Sigmoid colon (tissue), 7 donors: ENCODE data around the gene WNT2B. TPM values are rescaled to one million over a fixed set of nuclear protein-coding genes. Genes with fewer than 3 reads are reported as not detected.

Experiments
- DNase-seq: peaks from one replicate; pipeline ENCODE4 v3.0.0-alpha.2; 2019
- H3K27ac ChIP-seq, 4 donors: fragments of 200-600 bp; sonication (generic); one replicate each; pipeline ENCODE4 v1.5.1; 2016 to 2019; ENCODE audit warnings: mild to moderate bottlenecking in 1 of 4
- H3K27me3 ChIP-seq, 3 donors: fragments of 200-600 bp; sonication (generic); one replicate each; pipeline ENCODE4 v1.5.1; 2019; ENCODE audit warnings: mild to moderate bottlenecking in 1 of 3
- H3K36me3 ChIP-seq, 4 donors: fragments of 200-600 bp; sonication (generic); one replicate each; pipeline ENCODE4 v1.5.1; 2016 to 2019
- H3K4me1 ChIP-seq, 4 donors: fragments of 200-600 bp; sonication (generic); one replicate each; pipeline ENCODE4 v1.5.1; 2017 to 2019
- H3K4me3 ChIP-seq, 4 donors: fragments of 200-600 bp; sonication (generic); one replicate each; pipeline ENCODE4 v1.5.1; 2017 to 2019; ENCODE audit warnings: mild to moderate bottlenecking in 2 of 4, moderate library complexity in 1 of 4
- H3K9me3 ChIP-seq, 4 donors: fragments of 200-600 bp in 3 of 4; sonication (generic) in 3 of 4; one replicate each; pipeline versions ENCODE4 v1.5.1 to v1.6.1; 2013 to 2019
- CTCF ChIP-seq, 4 experiments: fragments of 450-650 bp in 3 of 4; fragments of 200-600 bp in 1 of 4; IDR thresholded peaks; one replicate each; pipeline ENCODE4 v1.5.1; 2016 to 2019; ENCODE audit warnings: antibody characterized with exemption in 4 of 4, mild to moderate bottlenecking in 3 of 4, moderate library complexity in 2 of 4
- EP300 ChIP-seq, 4 donors: sonication (generic); formaldehyde crosslinking; IDR thresholded peaks; one replicate each; pipeline ENCODE4 v1.6.1; 2017; ENCODE audit warnings: antibody characterized with exemption in 4 of 4
- POLR2A ChIP-seq, 2 donors: fragments of 450-650 bp; IDR thresholded peaks; one replicate each; pipeline ENCODE4 v1.6.1; 2016; ENCODE audit warnings: antibody characterized with exemption in 2 of 2, mild to moderate bottlenecking in 2 of 2, moderate library complexity in 2 of 2
- POLR2AphosphoS5 ChIP-seq, 4 donors: sonication (generic); formaldehyde crosslinking; IDR thresholded peaks; one replicate each; pipeline ENCODE4 v1.6.1; 2017; ENCODE audit warnings: antibody characterized with exemption in 4 of 4
- WGBS, 2 donors: extraction: QIAGEN DNeasy Blood & Tissue Kit; methylation state at CpG; one replicate each; pipeline ENCODE4 v1.1.7; 2013; 5-methylcytosine and 5-hydroxymethylcytosine counted together
- intact Hi-C: fragments of 100-400 bp; cut with DNase I; formaldehyde crosslinking; loops from one replicate; pipeline ENCODE4 v1.15.1; 2023
- polyA plus RNA-seq, 3 donors: library from polyadenylated mRNA; stranded (reverse); fragments of 200-250 nt; gene quantifications; one replicate each; pipeline ENCODE4 v1.2.3, GENCODE V29; 2013
- total RNA-seq, 4 donors: library from RNA; depleted of rRNA; stranded (reverse); fragments of >200 nt; gene quantifications; one replicate each; pipeline ENCODE4 v1.1.0, GENCODE V29; 2016
- donor health status: healthy with polysubstance abuse.
- donor health status: Bipolar disorder and iron deficiency.
- donor health status: healthy.

Gene WNT2B
- total and polyA plus RNA-seq, 7 donors = 1.2 to 4.2 (median 1.8) TPM

GRCh38 chr1:112544751-112545150 is 36.0 kb downstream of the WNT2B start:
- DNase-seq = no peak
- 82 to 86% methylated on average over 3 of the region's 3 CpGs for WGBS, 2 donors
- TF ChIP-seq POLR2AphosphoS5 (IDR thresholded peaks at IDR 0.05) = no peak
- no peak for TF ChIP-seq EP300 (IDR thresholded peaks at IDR 0.05)
- TF ChIP-seq POLR2A (IDR thresholded peaks at IDR 0.05) = no peak
- no peak for TF ChIP-seq CTCF (IDR thresholded peaks at IDR 0.05)

GRCh38 chr1:112546076-112546475 is 37.3 kb downstream of the WNT2B start:
- WGBS, 2 donors = 98 to 99% methylated on average over 2 of the region's 2 CpGs
- Histone ChIP-seq H3K27ac (no peak overlapping the region), H3K9me3 (no peaks in the 10 kb centered on the region), H3K4me1 (peaks cover 0 to 10% (median 7%) of the 10 kb centered on the region in 4 donors), H3K4me3 (no peak overlapping the region), H3K36me3 (peaks cover 0 to 29% (median 0%) of the 10 kb centered on the region in 4 donors), H3K27me3 (no peaks in the 10 kb centered on the region)
- intact Hi-C loops = no loop called here
- DNase-seq = no peak
- TF ChIP-seq EP300 (IDR thresholded peaks at IDR 0.05) (no peak), CTCF (IDR thresholded peaks at IDR 0.05) (no peak), POLR2AphosphoS5 (IDR thresholded peaks at IDR 0.05) (no peak), POLR2A (IDR thresholded peaks at IDR 0.05) (no peak)

More at GRCh38 chr1:112544751-112545150, 36.0 kb downstream of the WNT2B start:
- intact Hi-C loops = no loop called here
- Histone ChIP-seq H3K27ac (peak overlapping the region in 3 of 4 donors; percentile 55 to 73 (median 66)), H3K36me3 (peaks cover 0 to 33% (median 2%) of the 10 kb centered on the region in 4 donors), H3K4me1 (peaks cover 0 to 10% (median 7%) of the 10 kb centered on the region in 4 donors), H3K4me3 (no peak overlapping the region), H3K9me3 (no peaks in the 10 kb centered on the region), H3K27me3 (no peaks in the 10 kb centered on the region)

- Histone ChIP-seq H3K36me3 (peaks cover 0 to 20% (median 0%) of the 10 kb centered on the region in 4 donors), H3K9me3 (no peaks in the 10 kb centered on the region), H3K27ac (no peak overlapping the region), H3K4me1 (peaks cover 0 to 10% (median 7%) of the 10 kb centered on the region in 4 donors), H3K4me3 (no peak overlapping the region), H3K27me3 (no peaks in the 10 kb centered on the region)
- DNase-seq = no peak
- intact Hi-C loops = no loop called here
- WGBS, 2 donors = 12 to 44% methylated on average over 3 of the region's 3 CpGs
- no peak for TF ChIP-seq POLR2A (IDR thresholded peaks at IDR 0.05)
These were observed 39.8 kb downstream of the WNT2B start for GRCh38 chr1:112548547-112548946.

GRCh38 chr1:112549590-112549989 is 40.8 kb downstream of the WNT2B start:
- H3K36me3 ChIP-seq = peaks cover 0 to 22% (median 0%) of the 10 kb centered on the region in 4 donors
- no peak for TF ChIP-seq POLR2AphosphoS5 (IDR thresholded peaks at IDR 0.05)
- TF ChIP-seq POLR2A (IDR thresholded peaks at IDR 0.05) = no peak
- no peak for TF ChIP-seq CTCF (IDR thresholded peaks at IDR 0.05)
- TF ChIP-seq EP300 (IDR thresholded peaks at IDR 0.05) = no peak
- H3K9me3 ChIP-seq = no peaks in the 10 kb centered on the region
- no peak overlapping the region for H3K27ac ChIP-seq
- 24 to 58% methylated on average over 2 of the region's 2 CpGs for WGBS, 2 donors
- peaks cover 0 to 5% (median 1%) of the 10 kb centered on the region in 4 donors for H3K4me1 ChIP-seq
- no peaks in the 10 kb centered on the region for H3K27me3 ChIP-seq
- H3K4me3 ChIP-seq = no peak overlapping the region
- DNase-seq = no peak
- intact Hi-C loops = no loop called here

- Histone ChIP-seq H3K9me3 (no peaks in the 10 kb centered on the region), H3K27me3 (no peaks in the 10 kb centered on the region), H3K36me3 (peaks cover 0 to 33% (median 2%) of the 10 kb centered on the region in 4 donors), H3K27ac (no peak overlapping the region), H3K4me1 (no peaks in the 10 kb centered on the region), H3K4me3 (no peak overlapping the region)
- no peak for DNase-seq
- TF ChIP-seq EP300 (IDR thresholded peaks at IDR 0.05) (no peak), POLR2AphosphoS5 (IDR thresholded peaks at IDR 0.05) (no peak), CTCF (IDR thresholded peaks at IDR 0.05) (no peak), POLR2A (IDR thresholded peaks at IDR 0.05) (no peak)
- intact Hi-C loops = no loop called here
These were observed 45.6 kb downstream of the WNT2B start for GRCh38 chr1:112554411-112554810.
